NCI-H1694 (cell line): Measurements from ENCODE around the gene RTP3.

Experiments used
- DNase-seq: peaks from one replicate; lab custom pipeline; 2025; lab: John Stamatoyannopoulos, UW

Gene RTP3

DNA sequence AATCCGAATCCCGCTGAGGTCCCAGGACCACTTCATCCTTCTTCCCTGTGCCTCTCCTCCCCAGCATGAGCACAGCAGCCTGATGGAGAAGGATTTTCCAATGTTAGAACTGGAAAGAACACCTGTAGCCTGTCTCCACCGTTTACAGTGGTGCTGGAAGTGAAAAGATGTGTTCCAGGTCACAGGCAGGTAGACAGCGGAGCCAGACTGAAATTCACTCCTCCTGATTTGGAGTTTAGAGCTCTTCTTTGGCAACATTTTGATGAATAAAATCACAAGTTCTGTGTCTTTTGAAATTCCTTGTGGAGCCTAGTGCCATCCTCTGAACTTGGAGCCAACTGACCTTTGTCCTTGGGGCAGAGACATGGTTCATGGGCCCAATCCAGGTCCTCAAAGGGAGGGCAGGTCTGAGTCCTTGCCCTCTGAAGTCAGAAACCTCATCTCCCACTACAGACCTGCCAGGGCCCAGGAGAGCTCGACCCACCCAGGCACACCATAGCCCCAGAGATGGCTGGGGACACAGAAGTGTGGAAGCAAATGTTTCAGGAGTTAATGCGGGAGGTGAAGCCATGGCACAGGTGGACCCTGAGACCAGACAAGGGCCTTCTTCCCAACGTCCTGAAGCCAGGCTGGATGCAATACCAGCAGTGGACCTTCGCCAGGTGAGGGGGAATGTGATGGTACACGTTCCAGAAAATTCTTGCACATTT lies at the start of gene RTP3:
Gene RTP3, plus strand, starts transcription at position 421 of the 710 bp plus-strand sequence. Its CDS starts 87 bp downstream, at position 508.
- no peak for DNase-seq

DNA sequence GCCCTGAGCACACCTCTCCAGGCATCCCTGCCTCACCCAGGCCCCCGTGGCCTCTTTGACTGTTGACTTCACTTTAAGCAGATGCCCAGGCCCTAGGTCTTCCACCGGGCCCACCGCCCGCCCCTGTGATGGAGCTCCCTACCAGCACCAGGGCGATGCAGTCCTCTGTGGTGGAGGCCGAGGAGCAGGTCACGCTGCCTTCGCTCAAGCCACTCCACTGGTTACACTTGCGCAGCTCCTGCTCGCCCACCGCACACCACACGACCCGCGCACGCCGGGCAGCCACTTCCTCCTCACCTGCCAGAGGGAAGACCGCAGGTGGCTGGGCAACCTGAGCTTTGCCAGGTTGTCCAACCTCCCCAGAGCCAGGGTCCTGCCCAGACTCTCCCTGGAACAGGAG lies 49.1 kb upstream of the RTP3 start:
- DNase-seq: no peak

DNA sequence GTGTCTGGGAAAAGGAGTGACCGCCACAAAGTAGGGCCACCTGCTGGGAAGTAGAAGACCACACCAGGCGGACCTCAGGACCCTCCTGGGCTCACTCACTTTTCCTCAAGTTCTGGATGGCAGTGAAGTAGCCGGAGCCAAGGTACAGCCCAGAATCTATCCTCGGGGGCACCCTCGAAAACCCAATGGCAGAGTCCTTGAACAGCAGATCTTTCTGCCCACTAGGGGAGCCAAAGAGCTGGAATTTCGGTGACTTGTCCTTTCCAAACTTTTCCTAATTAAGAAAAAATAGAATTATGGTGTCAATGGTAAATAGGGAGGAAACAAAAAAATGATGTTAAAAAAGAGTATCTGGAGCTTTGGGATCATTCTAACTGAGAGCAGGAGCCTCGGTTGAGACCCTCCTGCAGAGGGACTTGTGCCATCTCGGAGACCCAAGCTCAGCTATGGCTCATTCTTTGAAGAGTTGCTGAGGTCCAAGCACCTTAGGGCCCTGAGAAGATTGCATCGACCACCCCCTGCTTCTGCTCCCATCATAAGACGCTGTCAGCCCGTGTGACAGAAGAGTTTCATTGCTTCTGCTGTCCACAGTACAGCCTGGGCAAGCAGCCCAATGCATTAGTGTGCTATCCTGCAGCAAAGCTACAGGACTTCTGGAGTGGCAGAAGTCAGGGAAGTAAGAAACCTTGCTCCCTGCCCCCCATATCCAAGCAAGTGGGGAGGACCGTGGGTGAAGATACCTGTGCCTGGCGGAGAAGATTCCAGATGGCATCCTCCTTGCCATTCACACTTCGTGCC lies 47.8 kb upstream of the RTP3 start:
- DNase-seq: no peak

DNA sequence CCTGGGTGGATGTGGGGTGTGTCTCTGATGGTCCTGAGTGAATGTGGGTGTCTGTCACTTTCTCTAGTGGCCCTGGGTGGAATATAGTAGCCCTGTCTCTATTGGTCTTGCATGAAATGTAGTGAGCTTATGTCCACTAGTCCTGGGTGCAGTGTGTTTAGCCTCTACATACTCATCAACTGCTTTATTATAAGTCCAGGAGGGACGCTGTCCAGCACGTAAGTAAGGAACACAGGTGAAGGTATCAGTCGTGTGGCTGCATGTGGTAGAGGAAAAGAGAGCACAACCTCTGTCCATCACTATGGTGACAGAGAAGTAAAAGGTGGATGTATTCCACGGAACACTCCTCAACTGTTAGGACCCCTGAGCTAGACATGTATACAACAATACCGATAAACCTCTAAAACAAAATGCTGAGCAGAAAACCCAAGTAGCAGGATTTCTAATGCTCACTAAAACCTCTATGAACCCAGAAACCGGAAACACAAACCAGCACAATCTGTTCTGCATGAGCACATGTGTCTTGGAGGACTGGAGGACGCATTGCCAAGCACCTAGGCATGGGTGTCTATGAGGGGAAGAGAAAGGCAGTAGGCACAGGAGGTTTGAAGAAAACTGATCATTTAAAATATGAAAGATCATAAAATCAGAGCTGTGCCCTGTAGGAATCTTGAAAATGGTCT lies 44.1 kb upstream of the RTP3 start:
- no peak for DNase-seq

DNA sequence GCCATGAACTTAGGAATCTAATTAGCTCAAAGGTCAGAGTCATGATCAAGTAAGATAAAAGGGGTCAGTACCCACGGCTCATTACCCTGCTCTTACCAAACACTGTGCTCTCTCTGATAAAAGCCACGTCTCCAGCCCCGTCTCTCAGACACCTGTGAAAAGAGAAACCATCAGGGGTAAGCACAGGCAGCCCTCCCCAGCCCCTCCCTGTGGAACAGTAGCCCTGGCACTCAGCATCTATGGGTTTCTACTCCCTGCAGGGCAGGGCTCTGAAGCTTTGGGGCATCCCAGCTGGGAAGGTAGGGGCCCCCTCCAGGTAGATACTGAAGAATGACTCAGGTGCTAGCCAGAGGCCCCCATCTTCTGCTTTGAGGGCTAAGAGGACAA lies 43.6 kb upstream of the RTP3 start:
- DNase-seq: no peak

DNA sequence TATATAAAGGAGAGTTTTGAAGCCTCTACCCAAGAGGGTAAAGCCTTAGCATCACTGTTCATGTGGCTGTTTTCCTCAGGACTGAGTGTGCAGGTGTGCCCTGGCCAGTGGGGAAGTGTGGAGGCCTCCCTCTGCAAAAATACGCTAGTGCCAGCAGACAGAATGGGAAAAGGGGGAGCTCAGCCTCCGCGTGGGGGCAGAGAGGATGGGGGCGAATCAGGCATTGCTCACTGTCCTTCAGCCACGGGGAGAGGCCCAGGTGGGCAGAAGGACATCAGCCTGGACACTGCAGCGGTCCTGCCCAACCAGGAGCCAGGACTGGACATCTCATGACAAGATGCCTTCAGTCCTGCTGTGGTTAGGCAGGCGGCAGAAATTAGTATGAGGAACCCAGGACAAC lies 43.2 kb upstream of the RTP3 start:
- no peak for DNase-seq

DNA sequence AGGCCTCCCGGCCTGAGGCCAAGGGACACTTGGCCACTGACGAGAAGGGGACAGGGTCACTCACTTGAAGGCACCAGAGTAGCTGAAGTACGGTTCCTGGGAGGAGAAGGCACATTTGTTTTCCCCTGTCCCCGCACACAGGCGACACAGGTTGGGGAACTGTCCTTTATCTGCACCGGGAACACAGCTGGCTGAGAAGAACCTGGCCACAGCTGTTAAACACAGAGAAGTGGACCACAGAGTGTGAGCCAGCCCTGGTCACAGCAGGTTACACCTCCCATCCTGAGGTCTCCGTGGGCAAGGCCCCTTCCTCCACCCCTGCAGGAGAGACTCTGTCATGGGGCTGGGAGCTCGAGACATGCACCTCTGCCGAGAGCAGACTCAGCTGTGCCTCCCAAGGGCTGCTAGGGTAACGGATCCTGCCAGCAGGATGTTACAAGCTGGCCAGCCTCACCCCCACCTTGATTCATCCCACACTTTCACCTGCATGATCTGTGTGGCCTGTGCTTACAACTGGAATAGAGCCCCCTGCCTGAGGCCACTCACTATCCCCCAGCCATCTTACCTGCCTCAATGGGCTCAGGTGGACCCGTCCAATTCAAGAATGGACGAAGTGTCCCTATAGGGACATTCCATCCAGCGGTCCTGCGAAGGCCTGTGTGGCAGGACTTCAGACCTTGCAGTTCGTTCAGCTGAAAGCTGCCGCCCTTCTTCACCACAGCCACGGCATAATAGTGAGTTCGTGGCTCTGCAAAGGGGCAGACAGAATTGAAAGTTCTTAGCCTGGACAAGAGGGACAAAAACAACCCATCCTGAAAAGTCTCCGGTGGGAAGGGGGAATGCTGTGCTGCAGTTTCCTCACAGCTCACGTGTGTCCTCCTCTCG lies 42.3 kb upstream of the RTP3 start:
- no peak for DNase-seq

DNA sequence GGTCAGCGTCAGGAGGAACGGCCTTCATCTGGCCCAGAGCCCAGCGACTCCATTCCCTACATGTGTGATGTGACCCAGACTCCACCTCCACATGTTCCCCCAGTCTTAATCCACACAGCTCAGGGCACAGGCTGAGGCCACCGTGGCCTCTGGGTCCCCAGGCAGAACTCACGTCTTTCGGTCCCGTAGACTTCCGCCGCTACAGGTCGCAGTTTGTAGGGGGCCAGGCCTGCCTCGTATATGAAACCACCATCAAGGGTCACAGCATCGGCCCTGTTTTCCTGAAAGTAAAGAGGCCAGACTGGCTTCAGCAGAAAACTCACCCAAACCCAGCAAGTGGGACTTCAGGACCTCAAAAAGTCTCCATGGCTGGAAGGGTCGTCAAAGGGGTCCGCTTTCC lies 41.7 kb upstream of the RTP3 start:
- no peak for DNase-seq

DNA sequence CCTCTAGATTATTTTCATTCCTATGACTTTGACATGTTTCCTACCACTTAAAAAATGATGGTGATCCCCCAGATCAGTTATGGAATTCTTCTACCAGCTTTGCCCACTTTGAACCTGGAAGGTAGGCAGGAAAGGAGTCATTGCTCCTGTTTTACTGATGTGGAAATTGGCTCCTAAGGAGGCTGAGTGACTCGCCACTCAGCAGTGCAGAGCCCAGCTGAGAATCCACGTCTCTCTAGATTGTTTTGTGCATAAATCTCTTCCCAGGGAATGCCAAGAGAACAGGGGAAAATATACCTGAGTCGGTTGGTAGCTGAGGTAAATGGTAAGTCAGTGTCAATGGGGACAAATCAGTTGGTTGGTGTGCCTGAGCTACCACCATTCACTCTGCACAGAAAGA lies 37.7 kb upstream of the RTP3 start:
- DNase-seq: no peak

DNA sequence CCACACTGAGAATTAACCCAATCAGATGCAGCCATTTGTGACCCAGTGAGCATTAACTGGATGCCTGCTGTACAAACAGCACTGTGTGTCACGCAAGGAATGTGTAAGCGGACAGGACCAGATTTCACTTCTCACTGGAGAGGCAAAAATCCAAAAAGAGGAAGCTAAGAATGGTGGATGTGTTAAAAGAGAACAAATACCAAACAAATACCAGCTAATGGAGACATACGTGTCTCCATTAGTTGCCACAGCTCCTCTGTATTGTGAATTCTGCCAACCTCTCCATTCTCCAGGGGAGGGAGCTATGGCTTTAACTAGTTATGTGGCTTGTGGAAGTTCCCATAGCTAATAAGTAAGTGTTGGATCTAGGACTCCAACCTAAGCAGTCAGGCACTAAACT lies 35.7 kb upstream of the RTP3 start:
- no peak for DNase-seq

DNA sequence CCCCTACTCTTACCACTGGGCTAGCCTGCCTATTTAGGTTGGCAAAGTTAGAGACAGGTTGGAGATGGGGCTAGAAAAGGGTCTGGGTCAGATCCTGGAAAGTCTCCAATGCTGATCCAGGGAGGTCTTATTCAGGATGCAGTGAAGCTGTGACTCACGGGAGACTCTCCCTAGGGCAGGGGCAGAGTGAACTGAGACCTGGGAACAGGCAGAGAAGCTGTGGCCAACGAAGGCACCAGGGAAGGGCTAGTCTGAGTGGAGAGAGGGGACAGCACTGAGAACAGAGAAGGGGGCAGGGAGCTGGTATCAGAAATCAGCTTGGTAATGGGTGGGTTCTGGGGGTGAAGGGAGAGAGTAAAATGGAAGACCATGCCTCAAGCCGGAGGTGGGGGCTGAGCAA lies 35.3 kb upstream of the RTP3 start:
- no peak for DNase-seq

DNA sequence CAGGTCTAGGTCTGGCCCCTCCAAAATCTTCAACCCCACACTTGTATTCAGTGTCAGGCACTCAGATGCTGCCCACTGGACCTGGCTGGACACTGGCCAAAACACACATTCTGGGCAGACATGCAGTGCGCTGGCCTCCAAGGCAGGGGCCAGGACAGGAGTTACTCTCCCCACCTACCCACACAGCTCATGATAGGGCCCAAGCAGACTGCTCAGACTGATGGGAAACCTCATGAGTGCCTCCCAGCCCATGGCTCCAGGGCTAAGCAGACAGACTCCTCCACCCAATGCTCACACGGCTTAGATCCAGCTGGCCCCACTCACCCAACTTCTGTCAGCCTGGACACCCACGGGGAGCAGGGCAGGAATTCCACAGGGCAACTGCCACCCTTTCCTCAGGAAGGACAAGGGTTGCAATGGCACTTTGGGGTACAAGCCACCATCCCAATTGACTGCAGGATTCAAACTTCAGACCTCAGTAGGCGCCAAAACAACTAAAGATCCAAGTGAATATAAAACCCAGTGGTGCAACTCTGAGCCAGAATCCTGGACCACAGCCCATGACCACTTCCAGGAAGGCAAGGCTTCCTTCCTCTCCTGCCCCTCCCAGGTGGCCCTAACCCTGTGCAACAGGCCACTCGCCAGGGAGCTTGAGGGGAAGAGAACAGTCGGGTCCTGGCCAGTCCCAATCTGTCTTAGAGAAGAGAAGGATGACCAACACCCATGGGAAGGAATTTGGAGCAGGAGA lies 34.5 kb upstream of the RTP3 start:
- DNase-seq: no peak

DNA sequence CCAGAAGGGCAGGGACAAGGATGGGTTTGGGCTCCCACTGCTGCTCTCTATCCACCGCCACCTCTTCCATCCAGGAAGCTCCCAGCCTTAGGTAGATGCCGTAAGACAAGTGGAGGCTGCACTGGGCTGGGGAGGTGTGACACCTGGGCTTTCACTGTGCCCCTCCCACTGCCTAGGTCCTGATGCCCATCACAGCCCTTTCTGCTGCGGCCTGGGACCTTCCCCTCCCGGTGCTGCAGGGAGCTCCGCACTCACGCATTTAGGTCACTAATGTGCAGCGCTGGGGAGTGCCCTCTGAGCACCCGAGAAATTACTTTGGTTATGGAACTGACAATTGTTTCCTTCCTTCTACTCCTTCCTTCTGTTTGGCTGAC lies 33.9 kb upstream of the RTP3 start:
- no peak for DNase-seq

DNA sequence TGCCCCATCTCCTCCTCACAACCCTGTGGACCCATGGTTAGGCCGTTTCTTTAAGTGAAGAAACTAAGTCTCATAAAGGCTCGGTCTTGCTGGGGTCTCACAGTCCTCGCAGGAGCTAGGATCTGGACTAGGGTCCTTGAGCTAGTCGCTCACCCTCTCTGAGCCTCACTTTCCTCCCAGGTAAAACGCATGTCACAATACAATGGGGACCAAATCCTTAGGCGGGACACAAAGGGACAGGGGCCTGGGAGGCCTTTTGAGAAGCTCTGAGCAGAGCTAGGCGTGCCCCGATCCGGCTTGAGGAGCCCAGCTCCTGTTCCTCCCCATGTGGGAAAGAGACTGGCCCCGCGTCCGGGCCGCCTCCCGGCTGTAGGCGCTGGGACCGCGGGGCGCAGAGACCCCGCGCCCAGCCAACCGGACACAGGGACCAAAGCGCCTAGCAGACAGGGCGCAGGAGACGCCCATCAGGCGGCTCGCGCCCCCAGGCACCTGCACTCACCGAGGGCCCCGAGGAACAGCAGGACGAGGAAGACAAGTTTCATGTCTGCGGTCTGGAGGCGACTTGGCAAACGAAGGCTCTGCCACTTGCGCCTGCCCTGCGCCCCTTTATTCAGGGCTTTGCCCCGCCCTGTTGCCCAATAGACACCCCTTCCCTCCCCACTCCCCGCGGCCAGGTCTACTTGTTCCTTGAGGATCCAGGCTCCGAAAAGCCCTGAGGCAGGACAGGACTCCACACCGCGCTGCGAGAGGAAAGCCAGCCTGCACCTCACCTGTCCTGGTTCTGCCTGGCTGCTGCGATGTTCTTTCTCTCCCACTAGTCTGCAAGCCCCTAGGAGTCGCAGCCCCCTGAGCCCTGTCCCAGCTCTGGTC lies 33.2 kb upstream of the RTP3 start, which contains the start of gene LTF:
Gene LTF, minus strand, starts transcription at position 580 of the 870 bp plus-strand sequence. Its CDS starts 38 bp downstream, at position 542.
- no peak for DNase-seq

DNA sequence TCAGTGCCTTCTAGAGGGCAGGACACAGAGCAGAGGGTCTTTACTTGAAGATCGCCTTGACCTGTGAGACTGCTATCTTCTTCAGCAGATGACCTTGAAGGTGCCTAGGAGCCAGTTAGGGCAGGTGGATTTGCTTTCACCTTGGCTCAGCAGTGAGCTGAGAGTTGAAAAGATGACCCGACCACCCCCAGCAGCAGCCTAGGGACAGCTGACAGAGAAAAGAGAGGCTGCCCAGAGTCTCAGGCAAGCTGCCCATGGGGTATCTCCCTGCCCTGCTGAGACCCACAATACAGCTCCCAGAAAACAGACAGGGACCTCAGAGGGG lies 32.6 kb upstream of the RTP3 start:
- no peak for DNase-seq

DNA sequence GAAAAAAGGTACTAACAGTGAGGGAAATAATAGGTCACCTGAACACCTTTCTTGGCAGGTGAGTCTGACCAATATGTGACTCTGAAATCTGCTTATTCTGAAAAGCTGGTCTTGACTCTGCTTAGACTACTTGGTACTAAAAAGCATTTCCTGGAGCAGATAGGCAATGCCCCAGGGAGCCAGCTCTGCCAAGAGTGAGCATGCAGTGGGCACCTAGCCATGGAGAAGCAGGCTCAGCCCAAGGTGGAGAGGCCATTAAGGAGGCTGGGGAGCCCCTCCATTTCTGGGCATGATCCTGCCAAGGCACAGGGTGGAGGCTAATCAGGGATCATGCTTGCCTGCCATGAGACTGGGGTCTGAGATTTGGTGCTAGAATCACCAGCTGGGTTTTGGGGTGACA lies 31.5 kb upstream of the RTP3 start:
- DNase-seq: no peak

DNA sequence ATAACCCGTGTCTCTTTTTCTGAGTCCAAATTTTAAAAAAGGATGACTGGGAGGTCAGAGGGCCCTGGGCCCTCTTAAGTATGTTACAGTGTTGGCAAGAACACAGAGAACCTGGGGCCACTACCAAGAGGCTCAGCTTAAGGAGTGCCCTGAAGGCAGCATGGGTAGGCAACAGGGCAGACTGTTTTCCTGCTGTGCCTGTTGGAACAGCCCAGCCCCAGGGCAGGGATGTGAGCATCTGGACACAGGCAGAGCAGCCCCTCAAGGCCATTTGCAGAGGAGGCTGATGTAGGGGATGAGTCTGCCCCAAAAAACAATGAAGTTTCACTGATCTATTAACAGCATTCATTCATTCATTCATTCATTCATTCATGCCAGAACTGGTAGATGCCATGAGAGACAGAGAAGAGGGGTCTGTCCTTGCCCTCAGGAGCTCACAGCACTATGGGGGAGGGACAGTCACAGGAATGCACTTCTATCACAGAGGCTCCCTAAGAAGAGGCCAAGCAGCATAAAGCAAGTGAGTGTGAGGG lies 30.8 kb upstream of the RTP3 start:
- DNase-seq: no peak

DNA sequence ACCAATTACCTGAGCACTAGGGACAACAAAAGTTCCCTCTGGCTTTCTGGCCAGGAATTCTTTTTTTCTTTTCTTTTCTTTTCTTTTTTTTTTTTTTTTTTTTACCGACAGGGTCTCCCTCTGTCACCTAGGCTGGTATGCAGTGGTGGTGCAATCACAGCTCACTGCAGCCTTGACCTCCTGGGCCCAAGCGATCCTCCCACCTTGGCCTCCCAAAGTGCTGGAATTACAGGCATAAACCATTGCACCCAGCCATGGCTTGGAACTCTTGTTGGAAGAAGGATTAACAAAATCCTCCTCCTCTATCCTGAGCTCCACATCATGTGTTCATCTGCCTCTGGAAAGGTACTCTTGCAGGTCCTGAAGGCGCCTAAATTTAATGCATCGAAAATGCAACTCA lies 30.2 kb upstream of the RTP3 start:
- DNase-seq: no peak

DNA sequence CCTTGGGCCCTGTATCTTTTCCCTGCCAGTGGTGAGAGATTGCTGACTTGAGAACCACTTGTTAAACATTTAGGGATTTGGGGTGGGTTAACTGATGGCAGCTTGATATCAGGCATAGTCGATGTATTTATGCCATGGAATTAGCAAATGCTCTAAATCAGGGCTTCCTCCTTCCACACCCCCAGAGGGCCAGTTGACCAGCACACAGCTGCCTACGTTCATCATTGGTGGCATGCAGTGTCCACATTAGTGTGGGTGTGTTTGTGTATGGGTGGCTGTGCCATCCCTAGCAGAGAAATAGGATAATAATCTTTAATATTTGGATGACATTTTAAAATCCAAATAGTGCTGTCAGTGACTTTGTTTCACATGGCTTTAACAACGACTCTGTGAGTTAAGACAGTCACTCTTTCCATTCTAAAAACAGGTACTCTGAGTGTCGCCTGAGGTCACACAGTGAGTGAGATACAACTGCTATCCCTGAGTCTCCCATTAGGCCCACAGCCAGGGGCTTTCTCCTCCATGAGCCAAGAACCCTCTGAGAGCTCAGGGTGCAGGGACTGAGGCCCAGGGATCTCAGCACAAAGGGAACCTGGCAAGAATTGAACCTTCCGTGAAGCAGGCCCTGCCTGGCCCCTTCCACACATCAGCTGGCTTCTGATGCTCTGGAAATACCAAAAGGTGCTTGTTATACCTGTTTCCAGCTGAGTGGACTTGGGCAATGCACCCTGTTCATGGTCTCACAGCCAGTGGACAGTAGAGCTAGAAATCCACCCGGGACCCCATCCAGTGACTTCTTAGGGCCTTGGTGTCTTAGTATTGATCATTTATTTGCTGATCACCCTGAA lies 28.8 kb upstream of the RTP3 start:
- DNase-seq: no peak
